GM19025 (cell line): ENCODE measurements around the gene PCDHGC3.

Experiments used
- ATAC-seq: cut with Tn5 transposase; IDR thresholded peaks from one replicate; pipeline ENCODE4 v1.9.1; 2021; ENCODE audit warnings: mild to moderate bottlenecking, low read depth, moderate library complexity; ENCODE audit not compliant: unreplicated experiment

Gene PCDHGC3

GRCh38 chr5:141519605-141520565, 44.1 kb downstream of the PCDHGC3 start:
- ATAC-seq, result no peak

- no peak for ATAC-seq
These were observed 45.5 kb downstream of the PCDHGC3 start for GRCh38 chr5:141521244-141521781.

- no peak for ATAC-seq
These were observed 46.5 kb downstream of the PCDHGC3 start for GRCh38 chr5:141522301-141522700.

GRCh38 chr5:141523991-141524390, 48.2 kb downstream of the PCDHGC3 start:
- ATAC-seq, result no peak

GRCh38 chr5:141524604-141525597, 49.1 kb downstream of the PCDHGC3 start:
- ATAC-seq, result peak; percentile 74

GRCh38 chr5:141525653-141526052, 49.9 kb downstream of the PCDHGC3 start:
- ATAC-seq, result no peak

GRCh38 chr5:141527426-141527825, 51.7 kb downstream of the PCDHGC3 start:
- no peak for ATAC-seq
